GM12873 (cell line): ENCODE measurements around the gene USP32.

ENCODE experiments used
- TF ChIP-seq, protein P1 (sequence below): IDR thresholded peaks from 2 replicates; pipeline ENCODE4 v1.5.1; 2012; ENCODE audit warnings: low read depth, mild to moderate bottlenecking, moderate library complexity, low read length, control low read depth; ENCODE audit not compliant: insufficient read depth; ENCODE audit errors: missing control alignments

The USP32 gene

GRCh38 chr17:60315650-60316049 lies 76.3 kb downstream of the USP32 start:
- TF ChIP-seq, protein P1, sequence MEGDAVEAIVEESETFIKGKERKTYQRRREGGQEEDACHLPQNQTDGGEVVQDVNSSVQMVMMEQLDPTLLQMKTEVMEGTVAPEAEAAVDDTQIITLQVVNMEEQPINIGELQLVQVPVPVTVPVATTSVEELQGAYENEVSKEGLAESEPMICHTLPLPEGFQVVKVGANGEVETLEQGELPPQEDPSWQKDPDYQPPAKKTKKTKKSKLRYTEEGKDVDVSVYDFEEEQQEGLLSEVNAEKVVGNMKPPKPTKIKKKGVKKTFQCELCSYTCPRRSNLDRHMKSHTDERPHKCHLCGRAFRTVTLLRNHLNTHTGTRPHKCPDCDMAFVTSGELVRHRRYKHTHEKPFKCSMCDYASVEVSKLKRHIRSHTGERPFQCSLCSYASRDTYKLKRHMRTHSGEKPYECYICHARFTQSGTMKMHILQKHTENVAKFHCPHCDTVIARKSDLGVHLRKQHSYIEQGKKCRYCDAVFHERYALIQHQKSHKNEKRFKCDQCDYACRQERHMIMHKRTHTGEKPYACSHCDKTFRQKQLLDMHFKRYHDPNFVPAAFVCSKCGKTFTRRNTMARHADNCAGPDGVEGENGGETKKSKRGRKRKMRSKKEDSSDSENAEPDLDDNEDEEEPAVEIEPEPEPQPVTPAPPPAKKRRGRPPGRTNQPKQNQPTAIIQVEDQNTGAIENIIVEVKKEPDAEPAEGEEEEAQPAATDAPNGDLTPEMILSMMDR = peak; percentile 20

- TF ChIP-seq, protein P1 = no peak
Observed at GRCh38 chr17:60314423-60314822, 77.5 kb downstream of the USP32 start.

DNA sequence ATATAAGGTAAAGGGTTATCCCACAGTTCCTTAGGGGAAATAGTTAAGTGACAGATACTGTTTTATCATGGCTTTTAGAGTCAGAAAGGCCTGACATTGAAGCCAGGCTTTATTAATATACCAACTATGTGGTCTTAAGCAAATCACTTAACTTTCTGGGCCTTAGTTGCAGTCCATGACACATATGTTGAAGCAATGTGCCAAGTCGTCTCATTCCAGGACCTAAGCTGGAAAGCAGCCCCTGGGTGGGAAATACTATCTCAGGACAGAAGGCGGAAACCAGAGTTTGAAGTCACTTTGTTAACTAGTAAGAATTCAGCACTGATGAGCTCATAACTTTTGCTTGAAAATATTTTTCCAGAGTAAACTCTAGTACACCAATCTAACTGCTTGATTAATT lies 80.0 kb downstream of the USP32 start:
- TF ChIP-seq, protein P1 = no peak

DNA sequence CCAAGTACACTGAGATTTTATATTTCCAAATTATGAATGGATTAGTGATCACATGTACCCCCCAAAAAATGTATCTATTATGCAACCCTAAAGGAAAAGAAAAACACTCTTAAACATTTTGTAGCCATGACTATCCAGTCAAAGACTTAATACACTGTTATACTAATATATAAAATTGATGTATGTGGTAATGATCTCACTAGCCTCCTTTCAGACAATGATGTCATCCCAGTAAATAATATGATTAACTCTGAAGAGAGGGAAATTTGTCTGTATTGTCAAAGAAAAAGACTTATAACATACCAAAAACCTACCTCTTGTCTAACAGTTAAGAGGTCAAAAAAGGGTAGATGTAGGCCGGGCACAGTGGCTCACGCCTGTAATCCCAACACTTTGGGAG lies 80.7 kb downstream of the USP32 start:
- TF ChIP-seq, protein P1 = no peak

DNA sequence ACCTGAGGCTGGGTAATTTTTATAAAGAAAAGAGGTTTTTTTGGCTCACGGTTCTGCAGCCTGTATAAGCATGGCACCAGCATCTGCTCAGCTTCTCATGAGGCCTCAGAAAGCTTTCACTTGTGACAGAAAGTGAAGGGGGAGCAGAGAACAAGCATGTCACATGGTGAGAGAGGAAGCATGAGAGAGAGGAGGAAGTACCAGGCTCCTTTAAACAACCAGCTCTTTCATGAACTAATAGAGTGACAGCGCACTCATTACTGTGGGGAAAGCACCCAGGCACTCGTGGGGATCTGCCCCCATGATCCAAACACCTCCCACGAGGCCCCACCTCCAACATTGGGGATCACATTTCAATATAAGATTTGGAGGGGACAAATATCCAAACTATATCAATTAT lies 86.8 kb downstream of the USP32 start:
- TF ChIP-seq, protein P1 = no peak

DNA sequence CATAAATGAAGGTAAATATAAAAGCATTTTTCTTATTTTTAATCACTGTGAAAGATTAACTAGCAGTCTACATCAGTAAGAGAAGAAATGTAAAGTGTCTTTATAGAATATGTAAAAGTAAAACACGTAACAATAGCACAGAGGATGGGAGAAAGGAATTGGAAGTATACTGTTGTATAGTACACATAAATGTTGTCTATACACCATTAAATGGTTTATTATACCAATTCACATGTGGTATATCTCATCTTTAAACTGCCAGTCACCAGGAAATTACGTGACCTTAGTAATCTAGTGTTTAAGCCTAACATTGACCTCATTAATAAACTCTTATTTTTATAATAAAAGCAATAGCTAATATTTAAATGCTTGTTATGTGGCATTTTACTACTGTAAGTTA lies 87.4 kb downstream of the USP32 start:
- TF ChIP-seq, protein P1 = no peak

DNA sequence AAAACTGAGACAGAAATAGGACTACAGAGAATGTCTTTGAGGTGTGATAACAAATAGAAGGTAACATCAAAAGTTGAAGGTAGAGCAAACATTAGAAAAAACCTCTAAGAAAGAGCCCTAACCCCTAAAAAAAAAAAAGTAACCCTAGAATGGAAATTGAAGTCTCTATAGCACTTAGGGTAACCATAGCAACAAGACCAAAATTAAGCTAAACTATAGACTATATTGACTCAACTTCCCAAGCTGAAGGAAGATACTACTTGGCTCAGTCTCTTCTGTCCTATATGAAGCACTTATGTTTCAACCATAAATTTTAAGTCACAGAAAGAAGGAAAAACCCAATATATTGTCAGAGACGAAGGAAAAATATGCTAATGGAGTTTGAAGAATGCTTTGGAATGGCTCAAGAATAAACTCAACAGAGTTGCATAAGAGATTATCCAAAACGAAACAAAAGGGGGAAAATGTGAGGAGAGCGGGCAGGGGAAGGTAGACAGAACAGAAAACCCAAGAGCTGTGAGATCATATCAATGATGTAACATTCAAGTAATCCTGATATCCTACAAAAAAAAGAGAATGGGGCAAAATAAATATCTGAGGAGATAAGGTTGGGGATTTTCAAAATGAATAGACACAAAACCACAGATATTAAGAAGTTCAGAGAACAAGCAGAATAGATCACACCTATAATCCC lies 88.4 kb downstream of the USP32 start:
- TF ChIP-seq, protein P1 = no peak

DNA sequence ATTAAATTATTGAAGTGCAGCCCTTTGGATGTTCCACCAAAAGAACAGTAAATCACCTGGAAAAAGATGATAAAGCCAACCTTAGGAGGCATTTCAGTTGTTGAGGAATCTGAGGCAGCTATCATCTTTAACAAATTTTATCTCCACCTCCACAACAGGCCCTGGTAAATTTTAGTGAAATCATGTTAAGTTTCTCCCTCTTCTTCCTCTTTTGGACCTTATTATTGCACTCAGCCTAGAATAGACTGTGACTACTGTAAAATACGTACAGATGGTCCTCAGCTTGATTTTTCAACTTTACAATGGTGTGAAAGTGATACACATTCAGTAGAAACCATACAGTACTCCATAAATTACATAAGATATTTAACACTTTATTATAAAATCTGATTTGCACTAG lies 90.3 kb downstream of the USP32 start:
- TF ChIP-seq, protein P1 = no peak
